Natural killer cell (primary cell): ENCODE measurements around the gene LCN15. TPM values are rescaled to one million over a fixed set of nuclear protein-coding genes. Genes with fewer than 3 reads are reported as not detected.

Source experiments
- ATAC-seq, 3 donors: fragments of 150-1000 bp in 2 of 3; fragments of 200-7000 bp in 1 of 3; cut with Tn5 transposase; 1 replicate in 1 of 3; 2 replicates in 2 of 3; pipeline ENCODE4 v1.10.0; 2021; ENCODE audit warnings: mild to moderate bottlenecking in 2 of 3, moderate library complexity in 2 of 3
- DNase-seq, 2 donors: peaks; one replicate each; pipeline versions ENCODE4 v3.0.0 to v3.0.0-alpha.2; 2013 to 2021; ENCODE audit warnings: mixed read lengths in 1 of 2
- H3K27ac ChIP-seq: one replicate; pipeline ENCODE4 v1.5.1; 2013; ENCODE audit warnings: mild to moderate bottlenecking, low read length
- H3K27me3 ChIP-seq: one replicate; pipeline ENCODE4 v1.6.1; 2013; ENCODE audit warnings: low read length; ENCODE audit not compliant: control insufficient read depth, insufficient read depth
- H3K36me3 ChIP-seq: one replicate; pipeline ENCODE4 v1.6.1; 2013; ENCODE audit warnings: low read length; ENCODE audit not compliant: control insufficient read depth, insufficient read depth
- H3K4me1 ChIP-seq: one replicate; pipeline ENCODE4 v1.6.1; 2013; ENCODE audit warnings: low read length; ENCODE audit not compliant: control insufficient read depth, insufficient read depth
- H3K4me3 ChIP-seq: one replicate; pipeline ENCODE4 v1.5.1; 2013; ENCODE audit warnings: low read length
- H3K9me3 ChIP-seq: one replicate; pipeline ENCODE4 v1.6.1; 2013; ENCODE audit warnings: low read length; ENCODE audit not compliant: control insufficient read depth, insufficient read depth
- H3K27ac Mint-ChIP-seq, 2 donors: one replicate each; pipeline ENCODE4 v1.8.0; 2022; ENCODE audit warnings: mild to moderate bottlenecking in 2 of 2, mixed read lengths in 2 of 2, moderate library complexity in 1 of 2
- H3K27me3 Mint-ChIP-seq, 2 donors: one replicate each; pipeline ENCODE4 v1.8.0; 2022; ENCODE audit warnings: low read depth in 2 of 2, mixed read lengths in 2 of 2
- H3K36me3 Mint-ChIP-seq: one replicate; pipeline ENCODE4 v1.8.0; 2022; ENCODE audit warnings: mixed read lengths
- H3K4me1 Mint-ChIP-seq, 2 donors: one replicate each; pipeline ENCODE4 v1.8.0; 2022; ENCODE audit warnings: mixed read lengths in 2 of 2
- H3K4me3 Mint-ChIP-seq: one replicate; pipeline ENCODE4 v1.8.0; 2022; ENCODE audit warnings: mild to moderate bottlenecking, moderate library complexity, mixed read lengths
- H3K9me3 Mint-ChIP-seq, 2 donors: one replicate each; pipeline ENCODE4 v1.8.0; 2022; ENCODE audit warnings: mixed read lengths in 2 of 2
- CTCF ChIP-seq: fragments of 200-600 bp; IDR thresholded peaks from one replicate; pipeline ENCODE4 v1.8.0; 2022; ENCODE audit warnings: antibody characterized with exemption
- WGBS: methylation state at CpG from one replicate; pipeline ENCODE4 v1.1.7; 2013; ENCODE audit warnings: missing lambda C conversion rate; ENCODE audit not compliant: insufficient coverage; 5-methylcytosine and 5-hydroxymethylcytosine counted together
- intact Hi-C: fragments of 100-400 bp; cut with micrococcal nuclease; formaldehyde crosslinking; loops from one replicate; pipeline ENCODE4 v1.14.2; 2022
- total RNA-seq, 4 donors: library from RNA; stranded (reverse); fragments of 120-200 nt in 1 of 4; gene quantifications; one replicate each; pipeline versions ENCODE4 v1.2.3 to v1.2.4, GENCODE V29; 2013 to 2022

LCN15 gene
- total RNA-seq, 3 donors from 2014 or later (not counting 1 experiment from before 2014, with no cell fraction given): not detected

GRCh38 chr9:136743639-136744211, 20.6 kb downstream of the LCN15 start:
- intact Hi-C loops: no loop called here

GRCh38 chr9:136742591-136743391, 21.5 kb downstream of the LCN15 start, which contains the start of gene LCN10:
TSS of gene LCN10 (minus strand) at chr9:136742940. CDS start at chr9:136742903, 37 bp downstream.
- intact Hi-C loops: no loop called here
- peak within 1 kb of the TSS; percentile 55 for H3K27ac ChIP-seq

More at GRCh38 chr9:136743639-136744211, 20.6 kb downstream of the LCN15 start:
- ATAC-seq (no peak), DNase-seq (no peak)
- H3K36me3 Mint-ChIP-seq: no peaks in the 10 kb centered on the region
- Histone ChIP-seq H3K4me1 (peaks cover 27% of the 10 kb centered on the region), H3K27me3 (peaks cover 11% of the 10 kb centered on the region), H3K27ac (no peak overlapping the region), H3K4me3 (no peak overlapping the region), H3K9me3 (no peaks in the 10 kb centered on the region), H3K36me3 (no peaks in the 10 kb centered on the region)
- no peak overlapping the region for H3K4me3 Mint-ChIP-seq
- no peak for TF ChIP-seq CTCF
- 87% methylated on average over 16 of the region's 16 CpGs for WGBS
- peaks cover 0 to 10% of the 10 kb centered on the region in 2 donors for H3K27me3 Mint-ChIP-seq
- H3K9me3 Mint-ChIP-seq: no peaks in the 10 kb centered on the region
- no peaks in the 10 kb centered on the region for H3K4me1 Mint-ChIP-seq
- no peak overlapping the region for H3K27ac Mint-ChIP-seq

GRCh38 chr9:136741883-136742571, 22.3 kb downstream of the LCN15 start:
- Histone ChIP-seq H3K4me3 (peak overlapping the region; percentile 59), H3K27me3 (peaks cover 11% of the 10 kb centered on the region), H3K36me3 (no peaks in the 10 kb centered on the region), H3K9me3 (no peaks in the 10 kb centered on the region), H3K4me1 (peaks cover 23% of the 10 kb centered on the region), H3K27ac (peak overlapping the region; percentile 55)
- H3K27ac Mint-ChIP-seq: no peak overlapping the region
- no peak overlapping the region for H3K4me3 Mint-ChIP-seq
- H3K36me3 Mint-ChIP-seq: no peaks in the 10 kb centered on the region
- intact Hi-C loops: no loop called here
- 8% methylated on average over 32 of the region's 32 CpGs for WGBS
- ATAC-seq (peak in 1 of 3 donors; percentile 48), DNase-seq (peak in 1 of 2 donors; percentile 40)
- TF ChIP-seq CTCF: no peak
- peaks cover 0 to 6% of the 10 kb centered on the region in 2 donors for H3K27me3 Mint-ChIP-seq
- H3K4me1 Mint-ChIP-seq: no peaks in the 10 kb centered on the region
- H3K9me3 Mint-ChIP-seq: no peaks in the 10 kb centered on the region

More at GRCh38 chr9:136742591-136743391, 21.5 kb downstream of the LCN15 start, which contains the start of gene LCN10:
- WGBS: 75% methylated on average over 19 of the region's 25 CpGs
- no peaks in the 10 kb centered on the region for H3K9me3 ChIP-seq
- ATAC-seq (no peak), DNase-seq (no peak)
- peaks cover 23% of the 10 kb centered on the region for H3K4me1 ChIP-seq
- peaks cover 11% of the 10 kb centered on the region for H3K27me3 ChIP-seq
- Mint-ChIP-seq H3K9me3 (no peaks in the 10 kb centered on the region), H3K4me1 (no peaks in the 10 kb centered on the region), H3K4me3 (no peak within 1 kb of the TSS), H3K27me3 (peaks cover 0 to 7% of the 10 kb centered on the region in 2 donors), H3K36me3 (no peaks in the 10 kb centered on the region), H3K27ac (no peak within 1 kb of the TSS)
- H3K36me3 ChIP-seq: no peaks in the 10 kb centered on the region
- TF ChIP-seq CTCF: no peak
- H3K4me3 ChIP-seq: peak within 1 kb of the TSS; percentile 59
